NCI-H1694 treated with DMSO at 0.1 percent for 48 hours (cell line): Measurements from ENCODE around the gene GABBR2.
A peak's percentile ranks its signal among the peaks of the same experiment; 100 is the strongest.

Source experiments
- DNase-seq: peaks from one replicate; lab custom pipeline; 2025; lab: John Stamatoyannopoulos, UW

The GABBR2 gene

GRCh38 chr9:98370300-98370975 lies 338.3 kb downstream of the GABBR2 start:
- DNase-seq, result no peak

- DNase-seq, result no peak
Measured at GRCh38 chr9:98369896-98370295, 338.8 kb downstream of the GABBR2 start.

GRCh38 chr9:98369471-98369870 lies 339.3 kb downstream of the GABBR2 start:
- no peak for DNase-seq

GRCh38 chr9:98369066-98369425 lies 339.7 kb downstream of the GABBR2 start:
- DNase-seq, result no peak

GRCh38 chr9:98368366-98369065 lies 340.2 kb downstream of the GABBR2 start:
- no peak for DNase-seq

GRCh38 chr9:98367923-98368322 lies 340.8 kb downstream of the GABBR2 start:
- DNase-seq, result no peak

GRCh38 chr9:98367371-98367900 lies 341.3 kb downstream of the GABBR2 start:
- no peak for DNase-seq

- DNase-seq, result no peak
Measured at GRCh38 chr9:98365781-98366180, 343.0 kb downstream of the GABBR2 start.

- DNase-seq, result no peak
Measured at GRCh38 chr9:98365227-98365669, 343.5 kb downstream of the GABBR2 start.

GRCh38 chr9:98364086-98364485 lies 344.6 kb downstream of the GABBR2 start:
- DNase-seq, result no peak

- no peak for DNase-seq
Measured at GRCh38 chr9:98363644-98364043, 345.1 kb downstream of the GABBR2 start.

- no peak for DNase-seq
Measured at GRCh38 chr9:98362624-98363252, 346.0 kb downstream of the GABBR2 start.

GRCh38 chr9:98361645-98362044 lies 347.1 kb downstream of the GABBR2 start:
- DNase-seq, result no peak

- no peak for DNase-seq
Measured at GRCh38 chr9:98360176-98360708, 348.5 kb downstream of the GABBR2 start.

- DNase-seq, result no peak
Measured at GRCh38 chr9:98359569-98359968, 349.2 kb downstream of the GABBR2 start.

- no peak for DNase-seq
Measured at GRCh38 chr9:98357921-98358535, 350.7 kb downstream of the GABBR2 start.

- DNase-seq, result no peak
Measured at GRCh38 chr9:98356953-98357690, 351.6 kb downstream of the GABBR2 start.

- no peak for DNase-seq
Measured at GRCh38 chr9:98356326-98356725, 352.4 kb downstream of the GABBR2 start.

GRCh38 chr9:98351370-98351769 lies 357.4 kb downstream of the GABBR2 start:
- no peak for DNase-seq

- no peak for DNase-seq
Measured at GRCh38 chr9:98347642-98348041, 361.1 kb downstream of the GABBR2 start.

- DNase-seq, result peak; percentile 39
Measured at GRCh38 chr9:98345011-98345410, 363.7 kb downstream of the GABBR2 start.

GRCh38 chr9:98344581-98344980 lies 364.2 kb downstream of the GABBR2 start:
- DNase-seq, result no peak
